Thyroid gland (tissue), 4 donors: ENCODE results near the gene CD38. TPM values are rescaled to one million over a fixed set of nuclear protein-coding genes. Genes with fewer than 3 reads are reported as not detected.

Experiments used
- DNase-seq, 2 donors: peaks; one replicate each; pipeline ENCODE4 v3.0.0-alpha.2; 2019
- H3K27ac ChIP-seq, 3 donors: fragments of 200-600 bp; sonication (generic); 1 replicate in 2 of 3; 2 replicates in 1 of 3; pipeline ENCODE4 v1.5.1; 2016 to 2019; ENCODE audit warnings: mild to moderate bottlenecking in 1 of 3, moderate library complexity in 1 of 3
- H3K27me3 ChIP-seq: fragments of 200-600 bp; sonication (generic); one replicate; pipeline ENCODE4 v1.5.1; 2019
- H3K36me3 ChIP-seq, 2 donors: fragments of 200-600 bp; sonication (generic); one replicate each; pipeline ENCODE4 v1.5.1; 2016 to 2019
- H3K4me1 ChIP-seq, 2 donors: fragments of 200-600 bp; sonication (generic); one replicate each; pipeline ENCODE4 v1.5.1; 2017 to 2019
- H3K4me3 ChIP-seq, 3 donors: fragments of 200-600 bp; sonication (generic); replicated peaks in 1 of 3; 1 replicate in 2 of 3; 2 replicates in 1 of 3; pipeline ENCODE4 v1.5.1; 2016; ENCODE audit warnings: mild to moderate bottlenecking in 1 of 3
- H3K9me3 ChIP-seq: fragments of 200-600 bp; sonication (generic); one replicate; pipeline ENCODE4 v1.5.1; 2017
- CTCF ChIP-seq, 6 experiments: fragments of 200-600 bp in 3 of 6; fragments of 450-650 bp in 3 of 6; sonication (generic) in 3 of 6; IDR thresholded peaks; one replicate each; pipeline ENCODE4 v1.5.1; 2016 to 2019; ENCODE audit warnings: antibody characterized with exemption in 6 of 6, mild to moderate bottlenecking in 2 of 6, inconsistent platforms in 1 of 6, moderate library complexity in 1 of 6
- POLR2A ChIP-seq, 2 donors: fragments of 450-650 bp; IDR thresholded peaks; one replicate each; pipeline ENCODE4 v1.6.1; 2017; ENCODE audit warnings: antibody characterized with exemption in 2 of 2, mild to moderate bottlenecking in 2 of 2, moderate library complexity in 1 of 2
- WGBS, 2 donors: methylation state at CpG; one replicate each; pipeline ENCODE4 v1.1.5; 2017; 5-methylcytosine and 5-hydroxymethylcytosine counted together
- intact Hi-C: fragments of 100-400 bp; cut with DNase I; formaldehyde crosslinking; loops from one replicate; pipeline ENCODE4 v1.15.1; 2023
- total RNA-seq, 4 donors: library from RNA; depleted of rRNA; stranded (reverse); fragments of >200 nt; gene quantifications; one replicate each; pipeline ENCODE4 v1.2.3, GENCODE V29; 2016

The CD38 gene
- total RNA-seq, 4 donors from 2014 or later: 3.7 to 13.3 (median 9.5) TPM

GRCh38 chr4:15878011-15878410 lies 99.9 kb downstream of the CD38 start:
- 91 to 93% methylated on average over 3 of the region's 3 CpGs for WGBS, 2 donors
- Histone ChIP-seq H3K27me3 (no peaks in the 10 kb centered on the region), H3K4me1 (no peaks in the 10 kb centered on the region), H3K9me3 (no peaks in the 10 kb centered on the region), H3K4me3 (no peak overlapping the region), H3K27ac (no peak overlapping the region), H3K36me3 (no peaks in the 10 kb centered on the region)
- TF ChIP-seq CTCF (IDR thresholded peaks at IDR 0.05) (no peak), POLR2A (IDR thresholded peaks at IDR 0.05) (no peak)
- DNase-seq: no peak
- intact Hi-C loops: no loop called here

- Histone ChIP-seq H3K4me1 (no peaks in the 10 kb centered on the region), H3K27me3 (no peaks in the 10 kb centered on the region), H3K36me3 (no peaks in the 10 kb centered on the region), H3K9me3 (no peaks in the 10 kb centered on the region), H3K4me3 (no peak overlapping the region), H3K27ac (no peak overlapping the region)
- 74 to 81% methylated on average over 3 of the region's 3 CpGs for WGBS, 2 donors
- intact Hi-C loops: loop anchor here (2.0 to 5.0 kb wide), 2 partner anchors 77 to 120 kb away; no protein-coding TSS in a partner anchor
- TF ChIP-seq POLR2A (IDR thresholded peaks at IDR 0.05) (no peak), CTCF (IDR thresholded peaks at IDR 0.05) (no peak)
- no peak for DNase-seq
Observed at GRCh38 chr4:15881820-15882219, 103.7 kb downstream of the CD38 start.

GRCh38 chr4:15882675-15883086 lies 104.6 kb downstream of the CD38 start:
- intact Hi-C loops: loop anchor here (2.0 to 5.0 kb wide), 2 partner anchors 76 to 120 kb away; no protein-coding TSS in a partner anchor
- no peaks in the 10 kb centered on the region for H3K36me3 ChIP-seq
- H3K27me3 ChIP-seq: no peaks in the 10 kb centered on the region
- H3K4me1 ChIP-seq: no peaks in the 10 kb centered on the region
- DNase-seq: peak; percentile 44 to 51
- no peak overlapping the region for H3K27ac ChIP-seq
- WGBS, 2 donors: 89 to 100% methylated on average over 1 of the region's 1 CpG
- H3K9me3 ChIP-seq: no peaks in the 10 kb centered on the region
- TF ChIP-seq CTCF (IDR thresholded peaks at IDR 0.05): peak; percentile 45 to 90 (median 86)
- no peak for TF ChIP-seq POLR2A (IDR thresholded peaks at IDR 0.05)
- no peak overlapping the region for H3K4me3 ChIP-seq

- DNase-seq: no peak
- H3K4me1 ChIP-seq: no peaks in the 10 kb centered on the region
- intact Hi-C loops: loop anchor here (2.0 to 5.0 kb wide), 2 partner anchors 75 to 119 kb away; no protein-coding TSS in a partner anchor
- H3K9me3 ChIP-seq: no peaks in the 10 kb centered on the region
- 88 to 89% methylated on average over 4 of the region's 4 CpGs for WGBS, 2 donors
- no peak overlapping the region for H3K27ac ChIP-seq
- no peak overlapping the region for H3K4me3 ChIP-seq
- TF ChIP-seq POLR2A (IDR thresholded peaks at IDR 0.05): no peak
- TF ChIP-seq CTCF (IDR thresholded peaks at IDR 0.05): no peak
- H3K27me3 ChIP-seq: no peaks in the 10 kb centered on the region
- no peaks in the 10 kb centered on the region for H3K36me3 ChIP-seq
Observed at GRCh38 chr4:15883610-15884243, 105.6 kb downstream of the CD38 start.

GRCh38 chr4:15884666-15885065 lies 106.5 kb downstream of the CD38 start:
- Histone ChIP-seq H3K36me3 (no peaks in the 10 kb centered on the region), H3K27me3 (no peaks in the 10 kb centered on the region), H3K27ac (no peak overlapping the region), H3K4me3 (no peak overlapping the region), H3K4me1 (no peaks in the 10 kb centered on the region), H3K9me3 (no peaks in the 10 kb centered on the region)
- 76 to 79% methylated on average over 3 of the region's 3 CpGs for WGBS, 2 donors
- no peak for DNase-seq
- no peak for TF ChIP-seq CTCF (IDR thresholded peaks at IDR 0.05)
- TF ChIP-seq POLR2A (IDR thresholded peaks at IDR 0.05): no peak
- intact Hi-C loops: loop anchor here (5.0 kb wide), 1 partner anchor 118 kb away; no protein-coding TSS in a partner anchor
